ENCODE measurements around the gene GALR3.

The GALR3 gene

GRCh38 chr22:37822079-37822833, 926 bp upstream of the GALR3 start:
- DNase-seq (ENCODE audit: low read depth) = no peak

- no peak for DNase-seq (ENCODE audit: low read depth)
Observed at GRCh38 chr22:37824674-37825641, 1.8 kb downstream of the GALR3 start.

DNA sequence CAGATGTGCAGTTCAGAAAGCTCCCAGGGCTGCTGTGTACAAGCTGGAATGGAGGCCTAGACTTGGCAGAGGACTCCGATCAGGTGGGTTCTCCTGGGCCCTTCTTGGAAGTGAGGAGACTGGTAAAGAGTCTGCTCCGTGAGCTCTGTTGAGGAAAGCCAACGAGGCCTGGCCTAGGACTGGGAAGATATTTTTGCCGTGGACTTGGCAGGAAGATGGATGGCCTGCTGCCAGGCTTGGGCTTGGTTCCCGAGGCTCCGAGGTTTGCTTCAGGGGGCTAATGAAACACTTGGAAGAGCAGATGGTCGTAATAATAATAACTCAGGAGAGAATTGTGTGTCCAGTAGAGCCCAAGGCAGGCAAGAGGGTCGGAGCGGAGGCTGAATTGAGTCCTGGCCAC, 3.9 kb downstream of the GALR3 start:
- DNase-seq (ENCODE audit: low read depth) = no peak

- no peak for DNase-seq (ENCODE audit: low read depth)
Observed at GRCh38 chr22:37830093-37830842, 7.1 kb downstream of the GALR3 start.

GRCh38 chr22:37831472-37831871, 8.3 kb downstream of the GALR3 start:
- no peak for DNase-seq (ENCODE audit: low read depth)

DNA sequence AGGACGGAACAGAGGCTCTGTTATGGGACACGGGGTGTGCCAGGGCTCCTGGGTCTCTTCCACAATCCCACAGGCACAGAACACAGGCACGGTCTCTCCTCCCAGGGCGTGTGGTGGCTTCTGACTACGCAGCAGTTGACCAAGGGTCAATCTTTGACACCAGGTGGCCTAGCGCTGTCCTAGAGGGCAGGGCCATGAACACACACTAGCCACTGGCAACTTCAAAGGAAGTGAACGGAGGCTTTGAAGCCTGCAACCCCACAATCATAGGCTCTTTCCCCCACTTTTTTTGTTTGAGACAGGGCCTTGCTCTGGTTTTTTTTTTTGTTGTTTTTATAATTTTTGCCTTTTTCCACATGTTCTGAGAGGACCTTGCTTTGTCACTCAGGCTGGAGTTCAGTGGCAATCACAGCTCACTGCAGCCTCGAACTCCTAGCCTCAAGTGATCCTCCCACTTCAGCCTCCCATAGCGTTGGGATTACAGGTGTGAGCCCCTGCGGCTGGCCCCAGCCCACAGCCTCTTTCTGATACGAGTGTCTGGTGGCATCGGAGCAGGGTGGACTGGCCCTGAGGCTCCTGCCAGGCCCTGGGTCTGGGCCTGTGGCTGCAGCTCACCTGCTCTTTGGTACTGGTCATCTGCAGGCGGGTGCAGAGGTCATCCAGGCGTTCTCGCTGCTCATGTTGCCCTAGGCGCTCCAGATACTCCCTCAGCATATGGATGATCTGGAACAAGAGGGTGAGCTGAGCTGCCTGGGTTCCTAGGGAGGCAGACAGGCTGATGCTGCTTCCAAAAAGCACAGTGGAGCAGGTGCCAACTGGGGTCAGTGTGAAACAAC, 9.1 kb downstream of the GALR3 start:
- DNase-seq (ENCODE audit: low read depth) = no peak

DNA sequence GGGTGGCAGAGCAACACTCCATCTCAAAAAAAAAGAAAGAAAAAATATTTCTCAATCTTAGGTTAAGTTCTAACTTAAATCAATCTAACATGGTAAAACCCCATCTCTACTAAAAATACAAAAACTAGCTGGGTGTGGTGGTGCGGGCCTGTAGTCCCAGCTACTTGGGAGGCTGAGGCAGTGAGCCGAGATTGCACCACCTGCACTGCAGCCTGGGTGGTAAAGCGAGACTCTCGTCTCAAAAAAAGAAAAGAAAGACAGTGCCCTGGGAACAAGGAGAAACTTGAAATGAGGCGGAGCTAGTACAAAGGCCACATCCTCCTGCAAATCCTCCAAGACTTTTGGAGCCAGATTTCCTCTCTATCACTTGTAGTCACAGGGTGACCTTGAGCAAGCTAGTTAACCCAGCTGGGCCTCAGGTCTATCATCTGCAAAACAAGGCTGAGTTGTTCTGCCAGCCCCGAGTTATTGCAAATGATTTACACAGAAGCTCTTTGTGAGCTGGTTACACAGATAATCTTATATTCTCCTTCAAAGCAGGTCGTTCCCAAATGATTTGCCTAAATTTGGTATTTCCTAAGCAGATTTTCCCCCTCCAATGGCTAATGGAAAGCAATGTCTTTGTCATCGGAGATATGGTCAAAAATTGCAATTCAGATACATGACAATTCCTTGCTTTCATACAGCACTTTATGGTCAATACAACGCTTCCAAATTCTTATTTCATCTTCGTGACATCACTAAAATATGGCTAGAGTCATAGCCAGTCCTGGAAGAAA, 19.0 kb downstream of the GALR3 start:
- DNase-seq (ENCODE audit: low read depth) = no peak

DNA sequence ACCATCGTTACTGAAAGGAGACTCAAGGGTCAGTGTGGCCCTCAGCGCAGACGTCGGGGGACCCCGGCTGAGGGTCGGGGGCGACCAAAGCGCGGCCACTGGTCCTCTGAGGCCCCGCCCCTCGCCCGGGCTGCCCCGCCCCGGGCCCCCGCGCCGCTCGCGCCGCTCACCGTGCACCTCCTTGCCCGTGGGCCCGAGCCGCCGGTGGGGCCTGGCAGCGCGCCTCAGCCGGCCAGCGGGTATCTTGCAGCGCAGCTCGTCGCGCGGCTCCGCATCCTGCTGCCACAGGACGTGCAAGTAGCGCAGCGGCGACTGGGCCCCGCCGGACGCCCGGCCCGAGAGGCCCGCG, 20.5 kb downstream of the GALR3 start:
- DNase-seq (ENCODE audit: low read depth) = no peak

DNA sequence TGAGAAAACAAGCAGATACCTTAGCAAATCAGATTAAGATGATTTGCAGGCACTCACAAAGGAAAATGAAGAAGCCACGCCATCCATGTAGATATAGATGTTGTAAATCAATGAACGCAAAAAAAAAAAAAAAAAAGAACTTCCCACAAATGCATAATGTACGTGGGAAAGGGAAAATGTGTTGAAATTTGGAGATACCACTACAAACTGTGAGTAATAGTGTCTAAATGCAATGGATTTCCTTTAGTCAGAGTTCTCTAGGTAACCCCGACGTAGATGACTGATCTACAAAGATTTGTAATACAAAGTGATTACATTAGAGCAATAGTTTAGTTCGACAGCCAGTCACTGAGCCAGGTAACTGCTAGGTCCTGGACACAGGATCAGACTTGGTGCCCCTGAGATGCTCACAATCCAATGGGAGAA, 21.7 kb downstream of the GALR3 start:
- DNase-seq (ENCODE audit: low read depth) = no peak

DNA sequence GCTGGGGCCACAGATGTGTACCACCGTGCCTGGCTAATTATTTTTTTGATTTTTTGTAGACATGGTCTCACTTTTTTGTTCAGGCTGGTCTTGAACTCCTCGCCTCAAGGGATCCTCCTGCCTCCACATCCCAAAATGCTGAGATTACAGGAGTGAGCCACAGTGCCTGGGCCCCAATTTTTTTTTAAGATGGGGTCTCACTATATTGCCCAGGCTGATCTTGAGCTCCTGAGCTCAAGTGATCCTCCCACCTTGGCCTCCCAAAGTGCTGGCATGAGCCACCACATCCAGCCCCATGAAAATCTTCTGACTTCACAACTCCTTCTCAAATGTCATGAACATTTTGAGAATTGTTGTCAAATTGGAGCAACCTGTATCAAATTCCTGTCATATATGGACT, 23.3 kb downstream of the GALR3 start:
- DNase-seq (ENCODE audit: low read depth) = no peak

- no peak for DNase-seq (ENCODE audit: low read depth)
Observed at GRCh38 chr22:37848587-37849088, 25.5 kb downstream of the GALR3 start.

DNA sequence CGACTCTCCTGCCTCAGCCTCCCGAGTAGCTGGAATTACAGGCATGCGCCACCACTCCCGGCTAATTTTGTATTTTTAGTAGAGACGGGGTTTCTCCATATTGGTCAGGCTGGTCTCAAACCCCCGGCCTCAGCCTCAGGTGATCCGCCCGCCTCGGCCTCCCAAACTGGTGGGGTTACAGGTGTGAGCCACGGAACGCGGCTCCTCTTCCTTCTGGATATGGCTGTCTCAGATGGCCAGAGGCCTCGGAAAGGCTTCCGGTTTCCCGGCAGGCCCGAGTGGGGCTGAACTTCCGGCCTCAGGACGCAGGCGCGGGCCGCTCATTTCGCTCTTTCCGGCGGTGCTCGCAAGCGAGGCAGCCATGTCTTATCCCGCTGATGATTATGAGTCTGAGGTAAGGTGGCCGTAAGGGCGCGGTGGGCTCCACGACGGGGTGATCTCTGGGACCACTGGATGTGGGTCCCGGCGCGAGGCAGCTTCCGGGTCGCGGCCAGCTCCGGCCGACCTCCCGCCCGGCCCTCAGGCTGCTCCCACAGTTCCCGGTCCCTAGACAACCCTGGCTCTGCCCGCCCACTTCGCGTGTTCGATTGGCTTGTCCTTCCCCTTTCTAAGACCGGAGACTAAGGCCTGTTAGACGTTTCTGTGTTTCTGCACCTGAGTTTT, 26.0 kb downstream of the GALR3 start, which contains the start of gene EIF3L:
Gene EIF3L, plus strand, starts transcription at position 331 of the 663 bp plus-strand sequence. Its CDS starts 31 bp downstream, at position 362.
- DNase-seq (ENCODE audit: low read depth) = peak; percentile 78

GRCh38 chr22:37850801-37851200, 27.6 kb downstream of the GALR3 start:
- no peak for DNase-seq (ENCODE audit: low read depth)

DNA sequence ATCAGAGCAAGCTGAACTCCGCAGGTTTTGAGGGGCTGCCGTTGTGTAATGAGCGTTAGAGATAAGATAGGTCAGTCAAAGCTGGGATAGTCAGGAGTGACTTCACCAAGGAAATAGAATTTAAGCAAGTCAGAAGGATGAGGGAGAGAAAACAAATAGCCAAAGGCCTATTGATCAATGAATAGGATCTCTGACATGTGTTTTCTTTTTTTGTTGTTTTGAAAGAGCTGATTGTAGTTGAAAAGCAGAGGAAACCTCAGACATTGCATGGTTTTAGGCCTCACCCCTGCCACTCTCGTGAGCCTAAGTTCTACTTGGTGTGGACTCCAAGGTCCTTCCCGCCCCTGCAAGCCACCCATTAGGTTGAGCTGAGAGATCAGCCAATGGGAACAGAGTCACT, 29.2 kb downstream of the GALR3 start:
- no peak for DNase-seq (ENCODE audit: low read depth)

GRCh38 chr22:37854946-37855345, 31.8 kb downstream of the GALR3 start:
- no peak for DNase-seq (ENCODE audit: low read depth)

DNA sequence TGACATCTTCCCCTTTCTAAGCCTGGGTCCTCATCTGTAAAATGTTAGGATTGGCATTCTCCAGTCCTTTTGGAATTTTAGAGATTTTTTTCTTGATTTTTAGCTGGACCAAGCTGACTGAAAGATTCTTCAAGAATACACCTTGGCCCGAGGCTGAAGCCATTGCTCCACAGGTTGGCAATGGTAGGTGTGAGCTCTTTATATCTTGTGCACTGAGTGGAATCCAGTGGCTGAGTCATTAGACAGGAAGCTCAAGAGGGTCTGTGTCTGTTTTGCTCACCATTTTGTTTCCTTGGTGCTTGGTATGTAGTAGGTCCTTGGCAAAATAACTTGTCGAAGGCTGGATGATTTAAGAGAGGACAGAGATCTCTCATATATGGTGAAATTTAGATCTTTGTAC, 32.3 kb downstream of the GALR3 start:
- no peak for DNase-seq (ENCODE audit: low read depth)

- no peak for DNase-seq (ENCODE audit: low read depth)
Observed at GRCh38 chr22:37860796-37861421, 37.7 kb downstream of the GALR3 start.

GRCh38 chr22:37862570-37863325, 39.6 kb downstream of the GALR3 start:
- no peak for DNase-seq (ENCODE audit: low read depth)

DNA sequence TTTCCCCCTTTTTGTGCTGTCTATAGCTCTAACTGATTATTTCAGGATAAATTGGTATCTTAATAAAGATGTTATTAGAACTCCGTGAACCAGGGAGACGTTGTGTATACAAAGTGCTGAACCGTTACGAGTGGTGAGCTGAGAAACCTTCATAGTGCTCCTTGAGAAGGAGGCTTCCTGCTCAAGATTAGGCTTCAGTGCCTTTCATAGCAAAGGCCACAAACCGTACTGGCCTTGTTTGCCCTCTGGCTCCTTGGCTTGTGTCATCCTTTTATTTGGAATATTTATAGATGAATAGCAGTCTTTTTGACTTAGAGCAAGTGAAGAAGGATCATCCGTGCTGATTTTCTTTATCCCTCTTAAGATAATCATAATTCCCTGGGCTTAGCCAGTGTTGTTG, 42.3 kb downstream of the GALR3 start:
- no peak for DNase-seq (ENCODE audit: low read depth)

Measured in T-helper 22 cell (primary cell).